CD4-positive, alpha-beta memory T cell (primary cell): ENCODE data around the gene VTA1. TPM values are rescaled to one million over a fixed set of nuclear protein-coding genes. Genes with fewer than 3 reads are reported as not detected.
"Not testable (repeated sequence)": the region's sequence is repeated elsewhere in the genome, so short reads cannot be mapped to it uniquely, and the experiment has no call there.

Experiments
- CTCF ChIA-PET: fragments of 350-600 bp; sonication (Branson Sonifier 250); formaldehyde crosslinking; loops from one replicate; lab custom pipeline; 2021; ENCODE audit warnings: inconsistent platforms; ENCODE audit not compliant: partially characterized antibody; lab: Charles Lee
- POLR2A ChIA-PET: fragments of 350-600 bp; sonication (Branson Sonifier 250); formaldehyde crosslinking; loops from one replicate; lab custom pipeline; 2021; ENCODE audit not compliant: partially characterized antibody; lab: Charles Lee
- DNase-seq, 5 donors: peaks; one replicate each; pipeline versions ENCODE4 v3.0.0 to v3.0.0-alpha.2; 2020 to 2022; ENCODE audit warnings: mixed read lengths in 1 of 5
- H3K27ac ChIP-seq: one replicate; pipeline ENCODE4 v1.7.0; 2013; ENCODE audit warnings: low read depth, low read length
- H3K27me3 ChIP-seq: 2 replicates; pipeline ENCODE4 v1.7.0; 2013; ENCODE audit warnings: mild to moderate bottlenecking, low read length, moderate library complexity; ENCODE audit not compliant: insufficient read depth
- H3K36me3 ChIP-seq: 2 replicates; pipeline ENCODE4 v1.7.0; 2013; ENCODE audit warnings: mild to moderate bottlenecking, low read length, moderate library complexity; ENCODE audit not compliant: insufficient read depth
- H3K4me1 ChIP-seq: 2 replicates; pipeline ENCODE4 v1.7.0; 2013; ENCODE audit warnings: mild to moderate bottlenecking, low read length, moderate library complexity; ENCODE audit not compliant: insufficient read depth
- H3K4me3 ChIP-seq, 2 donors: one replicate each; pipeline ENCODE4 v1.7.0; 2013; ENCODE audit warnings: low read length in 2 of 2, mild to moderate bottlenecking in 1 of 2
- H3K9me3 ChIP-seq, 2 donors: one replicate each; pipeline ENCODE4 v1.7.0; 2013; ENCODE audit warnings: low read length in 2 of 2, control low read depth in 1 of 2; ENCODE audit not compliant: control insufficient read depth in 1 of 2
- H3K27ac Mint-ChIP-seq, 7 donors: one replicate each; pipeline ENCODE4 v1.8.0; 2020 to 2021; ENCODE audit warnings: mixed read lengths in 7 of 7, mild to moderate bottlenecking in 6 of 7, inconsistent platforms in 3 of 7, moderate library complexity in 3 of 7
- H3K27me3 Mint-ChIP-seq, 2 donors: one replicate each; pipeline ENCODE4 v1.8.0; 2020 to 2021; ENCODE audit warnings: mixed read lengths in 2 of 2
- H3K36me3 Mint-ChIP-seq, 2 donors: one replicate each; pipeline ENCODE4 v1.8.0; 2020 to 2021; ENCODE audit warnings: mixed read lengths in 2 of 2, inconsistent platforms in 1 of 2, mild to moderate bottlenecking in 1 of 2
- H3K4me1 Mint-ChIP-seq, 4 donors: one replicate each; pipeline ENCODE4 v1.8.0; 2020 to 2021; ENCODE audit warnings: mixed read lengths in 4 of 4, mild to moderate bottlenecking in 1 of 4
- H3K4me3 Mint-ChIP-seq, 8 donors: one replicate each; pipeline ENCODE4 v1.8.0; 2020 to 2021; ENCODE audit warnings: mixed read lengths in 8 of 8, mild to moderate bottlenecking in 7 of 8, moderate library complexity in 6 of 8, inconsistent platforms in 3 of 8
- H3K9me3 Mint-ChIP-seq, 8 donors: one replicate each; pipeline ENCODE4 v1.8.0; 2020 to 2021; ENCODE audit warnings: mixed read lengths in 8 of 8, mild to moderate bottlenecking in 5 of 8, inconsistent platforms in 3 of 8, moderate library complexity in 1 of 8
- intact Hi-C: fragments of 100-400 bp; cut with micrococcal nuclease; formaldehyde crosslinking; loops from one replicate; pipeline ENCODE4 v1.15.1; 2023
- polyA plus RNA-seq, 2 donors: library from polyadenylated mRNA; unstranded; fragments of 300-500 nt; fragmentation: Illumina TruSeq; gene quantifications; one replicate each; pipeline ENCODE4 v1.2.3, GENCODE V29; 2021
- total RNA-seq, 2 experiments: library from RNA; stranded (reverse); gene quantifications; one replicate each; pipeline ENCODE4 v1.2.3, GENCODE V29; 2021

The VTA1 gene
- total RNA-seq (10 to 100 TPM; 31.2 to 31.4 TPM), polyA plus RNA-seq (10 to 100 TPM; 54.2 to 79.7 TPM)

DNA sequence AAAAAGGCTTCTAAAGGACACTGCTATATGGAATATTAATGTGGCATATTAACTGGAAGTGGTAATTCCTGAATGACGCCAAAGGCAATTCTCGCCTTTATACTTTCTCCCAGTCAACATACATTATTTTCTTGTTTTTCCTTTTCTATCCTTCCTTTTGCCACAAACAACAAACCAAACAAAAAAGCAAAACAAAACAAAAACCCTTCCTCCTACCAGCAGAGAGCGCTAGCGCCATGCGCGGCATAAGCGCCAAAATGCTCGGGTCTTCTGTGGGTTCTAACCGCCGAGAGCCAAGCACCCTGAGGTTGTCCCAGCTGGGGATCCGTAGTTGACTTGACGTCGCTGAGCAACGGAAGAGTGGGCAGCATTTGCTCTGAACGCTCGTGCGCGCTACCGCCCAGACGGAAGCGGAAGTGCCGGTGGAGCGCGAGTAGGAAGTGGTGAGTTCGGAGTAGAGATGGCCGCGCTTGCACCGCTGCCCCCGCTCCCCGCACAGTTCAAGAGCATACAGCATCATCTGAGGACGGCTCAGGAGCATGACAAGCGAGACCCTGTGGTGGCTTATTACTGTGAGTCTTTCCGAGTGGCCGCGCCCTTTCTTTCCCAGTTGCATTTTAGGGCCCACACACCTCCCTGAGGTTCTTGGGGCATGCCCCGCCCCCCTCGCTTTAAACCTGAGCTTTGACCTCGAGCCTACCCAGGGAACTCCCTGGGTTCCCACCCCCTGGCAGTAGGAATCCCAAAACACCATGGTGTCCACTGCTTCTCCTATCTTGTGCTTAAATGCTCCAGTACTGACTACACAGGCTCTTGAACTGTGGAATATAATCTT is at the start of gene VTA1, which contains the start of gene NMBR:
Gene VTA1 (plus strand): TSS at position 436 of the 835 bp plus-strand sequence. CDS start 25 bp downstream, at position 461.
Gene NMBR (minus strand): TSS at position 295 of the 835 bp plus-strand sequence. CDS start 58,464 bp downstream, outside the sequence.
- peak within 1 kb of the TSS; percentile 81 to 97 (median 94) for H3K4me3 Mint-ChIP-seq
- no peaks in the 10 kb centered on the region for H3K36me3 ChIP-seq
- H3K27me3 Mint-ChIP-seq = no peaks in the 10 kb centered on the region
- DNase-seq = peak; percentile 97 to 98 (median 98)
- no peaks in the 10 kb centered on the region for H3K27me3 ChIP-seq
- peaks cover 0 to 6% (median 0%) of the 10 kb centered on the region in 8 donors for H3K9me3 Mint-ChIP-seq
- H3K27ac Mint-ChIP-seq = peak within 1 kb of the TSS; percentile 83 to 96 (median 94)
- no peaks in the 10 kb centered on the region for H3K9me3 ChIP-seq
- intact Hi-C loops = loop anchor here (1.0 to 10.0 kb wide), 10 partner anchors 60 to 1948 kb away; partner anchors contain the start of genes ADAT2, LTV1, PEX3 and SF3B5
- H3K4me1 Mint-ChIP-seq = peaks cover 46 to 61% (median 53%) of the 10 kb centered on the region in 4 donors
- ChIA-PET POLR2A (interaction anchor here (0.6 to 2.0 kb wide), 3 partner anchors 8 to 1917 kb away, joined by 3 to 7 read pairs (median 4); partner anchors contain the start of genes ADAT2 and PEX3), CTCF (interaction anchor here (0.7 to 4.4 kb wide), 10 partner anchors 9 to 1303 kb away, joined by 3 to 33 read pairs (median 4); partner anchors contain the start of genes ADAT2, GJE1 and PEX3)
- H3K4me3 ChIP-seq = peak within 1 kb of the TSS; percentile 86 to 100
- peak within 1 kb of the TSS; percentile 73 for H3K27ac ChIP-seq
- H3K4me1 ChIP-seq = peaks cover 39% of the 10 kb centered on the region
- H3K36me3 Mint-ChIP-seq = peaks cover 9 to 19% of the 10 kb centered on the region in 2 donors

DNA sequence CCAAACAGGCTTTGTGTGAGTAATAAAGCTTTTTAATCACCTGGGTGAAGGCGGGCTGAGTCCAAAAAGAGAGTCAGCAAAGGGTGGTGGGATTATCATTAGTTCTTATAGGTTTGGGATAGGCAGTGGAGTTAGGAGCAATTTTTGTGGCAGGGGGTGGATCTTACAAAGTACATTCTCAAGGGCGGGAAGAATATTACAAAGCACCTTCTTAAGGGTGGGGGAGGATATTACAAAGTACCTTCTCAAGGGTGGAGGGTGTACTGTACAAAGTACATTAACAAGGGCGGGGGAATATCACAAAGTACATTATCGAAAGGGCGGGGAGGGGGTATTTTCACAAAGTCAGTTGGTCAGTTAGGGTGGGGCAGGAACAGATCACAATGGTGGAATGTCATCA is 42.2 kb upstream of the VTA1 start:
- H3K36me3 ChIP-seq, CTCF ChIA-PET, H3K9me3 ChIP-seq, intact Hi-C loops, POLR2A ChIA-PET, H3K27ac ChIP-seq, H3K9me3 Mint-ChIP-seq, H3K4me3 Mint-ChIP-seq, H3K27me3 Mint-ChIP-seq, H3K4me1 Mint-ChIP-seq, H3K4me3 ChIP-seq, DNase-seq, H3K36me3 Mint-ChIP-seq, H3K27ac Mint-ChIP-seq, H3K27me3 ChIP-seq, H3K4me1 ChIP-seq: not testable (repeated sequence)

- DNase-seq, H3K9me3 Mint-ChIP-seq, H3K4me3 ChIP-seq, H3K4me1 ChIP-seq, H3K36me3 Mint-ChIP-seq, POLR2A ChIA-PET, H3K36me3 ChIP-seq, intact Hi-C loops, H3K27ac ChIP-seq, H3K4me1 Mint-ChIP-seq, H3K27me3 Mint-ChIP-seq, H3K4me3 Mint-ChIP-seq, H3K27me3 ChIP-seq, H3K9me3 ChIP-seq, H3K27ac Mint-ChIP-seq: not testable (repeated sequence)
- CTCF ChIA-PET = interaction anchor here (1.2 to 2.4 kb wide), 3 partner anchors 11 to 434 kb away, joined by 3 to 9 read pairs (median 8); no protein-coding TSS in a partner anchor
Measured at GRCh38 chr6:142110820-142111219, 36.2 kb upstream of the VTA1 start.

DNA sequence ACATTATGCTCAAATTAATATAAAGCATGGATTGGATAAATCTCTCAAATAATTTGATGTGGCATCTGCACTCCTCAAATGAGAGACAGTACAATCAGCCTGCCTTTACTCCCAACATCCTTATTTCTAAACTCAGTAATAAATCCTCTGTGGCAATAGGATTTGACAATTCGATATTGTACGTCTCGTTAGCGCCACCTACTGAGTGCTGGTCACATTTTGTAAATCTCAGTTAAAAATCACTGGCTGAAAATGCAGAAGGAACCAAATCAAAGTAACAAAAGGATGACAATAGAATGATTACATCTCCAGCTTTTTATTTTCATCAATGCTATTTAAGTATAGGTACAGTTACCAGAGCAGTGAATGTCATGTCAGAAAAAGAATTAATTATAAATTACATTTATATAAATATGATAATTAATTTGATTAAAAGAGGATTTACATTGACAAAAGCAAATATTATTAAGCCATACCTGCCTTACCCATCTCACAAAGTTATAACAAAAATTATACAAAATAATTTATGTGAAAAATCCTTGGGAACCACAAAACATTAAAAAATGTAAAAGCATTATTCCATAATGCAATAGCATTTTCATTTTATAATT is 34.5 kb upstream of the VTA1 start:
- H3K4me3 ChIP-seq = no peak overlapping the region
- peaks cover 2% of the 10 kb centered on the region in 2 donors for H3K27me3 Mint-ChIP-seq
- no peaks in the 10 kb centered on the region for H3K27me3 ChIP-seq
- H3K36me3 Mint-ChIP-seq = no peaks in the 10 kb centered on the region
- no peaks in the 10 kb centered on the region for H3K9me3 ChIP-seq
- peaks cover 0 to 2% (median 0%) of the 10 kb centered on the region in 4 donors for H3K4me1 Mint-ChIP-seq
- H3K36me3 ChIP-seq = no peaks in the 10 kb centered on the region
- H3K27ac Mint-ChIP-seq = no peak overlapping the region
- peak; percentile 51 to 56 (median 55) for DNase-seq
- POLR2A ChIA-PET = no interaction called here
- H3K4me3 Mint-ChIP-seq = no peak overlapping the region
- H3K9me3 Mint-ChIP-seq = no peaks in the 10 kb centered on the region
- no peaks in the 10 kb centered on the region for H3K4me1 ChIP-seq
- CTCF ChIA-PET = interaction anchor here (0.9 to 2.3 kb wide), 7 partner anchors 9 to 435 kb away, joined by 3 to 10 read pairs (median 6); no protein-coding TSS in a partner anchor
- intact Hi-C loops = loop anchor here (1.0 kb wide), 4 partner anchors 95 to 471 kb away; no protein-coding TSS in a partner anchor
- no peak overlapping the region for H3K27ac ChIP-seq

DNA sequence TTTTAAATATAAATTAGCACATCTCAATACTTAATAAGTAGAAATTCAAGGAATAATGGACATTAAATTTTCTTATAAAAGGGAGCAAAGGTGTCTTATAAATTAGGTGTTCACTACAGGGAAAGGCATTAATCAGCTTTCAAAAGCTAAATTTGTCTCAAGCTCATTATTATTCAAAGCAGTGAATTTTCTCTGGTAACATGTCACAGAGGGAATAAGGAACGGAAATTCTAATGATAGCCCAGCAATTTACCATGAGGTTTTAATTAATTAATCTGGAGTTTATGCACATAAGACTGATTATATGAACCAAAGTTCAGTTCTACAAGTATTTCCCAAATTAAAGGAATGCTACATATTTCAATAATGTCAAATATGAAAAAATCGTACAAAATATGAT is 29.7 kb upstream of the VTA1 start:
- intact Hi-C loops = no loop called here
- no peaks in the 10 kb centered on the region for H3K9me3 Mint-ChIP-seq
- H3K4me3 Mint-ChIP-seq = no peak overlapping the region
- H3K27me3 Mint-ChIP-seq = peaks cover 4 to 7% of the 10 kb centered on the region in 2 donors
- ChIA-PET POLR2A (no interaction called here), CTCF (no interaction called here)
- no peaks in the 10 kb centered on the region for H3K27me3 ChIP-seq
- H3K9me3 ChIP-seq = no peaks in the 10 kb centered on the region
- H3K4me3 ChIP-seq = no peak overlapping the region
- no peak overlapping the region for H3K27ac ChIP-seq
- no peaks in the 10 kb centered on the region for H3K36me3 ChIP-seq
- no peaks in the 10 kb centered on the region for H3K4me1 ChIP-seq
- DNase-seq = no peak
- no peaks in the 10 kb centered on the region for H3K4me1 Mint-ChIP-seq
- H3K27ac Mint-ChIP-seq = no peak overlapping the region
- no peaks in the 10 kb centered on the region for H3K36me3 Mint-ChIP-seq

- H3K27ac Mint-ChIP-seq = no peak overlapping the region
- no peaks in the 10 kb centered on the region for H3K9me3 Mint-ChIP-seq
- H3K36me3 Mint-ChIP-seq = no peaks in the 10 kb centered on the region
Measured at GRCh38 chr6:142118328-142118727, 28.7 kb upstream of the VTA1 start.

GRCh38 chr6:142118925-142119324 is 28.1 kb upstream of the VTA1 start:
- no peak overlapping the region for H3K27ac Mint-ChIP-seq
- no peaks in the 10 kb centered on the region for H3K4me1 Mint-ChIP-seq
- no peak overlapping the region for H3K4me3 Mint-ChIP-seq

More at GRCh38 chr6:142118328-142118727, 28.7 kb upstream of the VTA1 start:
- no peaks in the 10 kb centered on the region for H3K4me1 Mint-ChIP-seq
- peaks cover 4 to 5% of the 10 kb centered on the region in 2 donors for H3K27me3 Mint-ChIP-seq
- H3K36me3 ChIP-seq = no peaks in the 10 kb centered on the region
- H3K4me3 ChIP-seq = no peak overlapping the region
- H3K27me3 ChIP-seq = no peaks in the 10 kb centered on the region
- no peak overlapping the region for H3K27ac ChIP-seq
- DNase-seq = no peak
- intact Hi-C loops = no loop called here
- no peaks in the 10 kb centered on the region for H3K4me1 ChIP-seq
- H3K4me3 Mint-ChIP-seq = no peak overlapping the region
- ChIA-PET POLR2A (no interaction called here), CTCF (no interaction called here)
- H3K9me3 ChIP-seq = no peaks in the 10 kb centered on the region

More at GRCh38 chr6:142118925-142119324, 28.1 kb upstream of the VTA1 start:
- Mint-ChIP-seq H3K27me3 (peaks cover 4 to 5% of the 10 kb centered on the region in 2 donors), H3K9me3 (no peaks in the 10 kb centered on the region), H3K36me3 (no peaks in the 10 kb centered on the region)
- Histone ChIP-seq H3K9me3 (no peaks in the 10 kb centered on the region), H3K4me1 (no peaks in the 10 kb centered on the region), H3K27ac (no peak overlapping the region), H3K4me3 (no peak overlapping the region), H3K27me3 (no peaks in the 10 kb centered on the region), H3K36me3 (no peaks in the 10 kb centered on the region)
- POLR2A ChIA-PET = no interaction called here
- DNase-seq = no peak
- CTCF ChIA-PET = no interaction called here
- intact Hi-C loops = no loop called here
